Esophagus squamous epithelium (tissue), 5 donors: Measurements from ENCODE around the gene DYNC1LI2. TPM values are rescaled to one million over a fixed set of nuclear protein-coding genes. Genes with fewer than 3 reads are reported as not detected.

Experiments used
- DNase-seq: peaks from one replicate; lab custom pipeline; 2025; lab: John Stamatoyannopoulos, UW
- H3K27ac ChIP-seq, 4 donors: fragments of 200-600 bp; sonication (generic); one replicate each; pipeline ENCODE4 v1.5.1; 2016 to 2019; ENCODE audit warnings: mild to moderate bottlenecking in 1 of 4
- H3K27me3 ChIP-seq, 4 donors: fragments of 200-600 bp; sonication (generic); 1 replicate in 3 of 4; 2 replicates in 1 of 4; pipeline versions ENCODE4 v1.5.1 to v1.6.0; 2017 to 2021; ENCODE audit warnings: antibody characterized with exemption in 1 of 4
- H3K36me3 ChIP-seq, 3 donors: fragments of 200-600 bp; sonication (generic); one replicate each; pipeline ENCODE4 v1.5.1; 2016 to 2019
- H3K4me1 ChIP-seq, 3 donors: fragments of 200-600 bp; sonication (generic); one replicate each; pipeline ENCODE4 v1.5.1; 2017 to 2019
- H3K4me3 ChIP-seq, 4 donors: fragments of 200-600 bp; sonication (generic); 1 replicate in 3 of 4; 2 replicates in 1 of 4; pipeline ENCODE4 v1.5.1; 2016 to 2019; ENCODE audit warnings: mild to moderate bottlenecking in 2 of 4, moderate library complexity in 1 of 4
- H3K9me3 ChIP-seq, 3 donors: fragments of 200-600 bp; sonication (generic); one replicate each; pipeline ENCODE4 v1.5.1; 2016 to 2019
- POLR2A ChIP-seq, 4 donors: fragments of 450-650 bp; IDR thresholded peaks; one replicate each; pipeline ENCODE4 v1.6.1; 2017; ENCODE audit warnings: antibody characterized with exemption in 4 of 4, mild to moderate bottlenecking in 4 of 4, moderate library complexity in 3 of 4
- WGBS, 2 donors: methylation state at CpG; one replicate each; pipeline ENCODE4 v1.1.5; 2018; 5-methylcytosine and 5-hydroxymethylcytosine counted together
- intact Hi-C: fragments of 100-400 bp; cut with DNase I; formaldehyde crosslinking; loops from one replicate; pipeline ENCODE4 v1.15.0; 2022
- total RNA-seq, 4 donors: library from RNA; depleted of rRNA; stranded (reverse); fragments of >200 nt; gene quantifications; one replicate each; pipeline ENCODE4 v1.1.0, GENCODE V29; 2016
- TF ChIP-seq, protein P1 (sequence below), 6 experiments: fragments of 450-650 bp in 4 of 6; fragments of 200-600 bp in 2 of 6; sonication (generic) in 2 of 6; IDR thresholded peaks; one replicate each; pipeline ENCODE4 v1.5.1; 2016 to 2019; ENCODE audit warnings: antibody characterized with exemption in 6 of 6, mild to moderate bottlenecking in 4 of 6, moderate library complexity in 4 of 6
- donor health status: DM: yes; HTN: yes; CAD: no.

The DYNC1LI2 gene
- total RNA-seq, 4 donors from 2014 or later: 66.4 to 140 (median 86.2) TPM

DNA sequence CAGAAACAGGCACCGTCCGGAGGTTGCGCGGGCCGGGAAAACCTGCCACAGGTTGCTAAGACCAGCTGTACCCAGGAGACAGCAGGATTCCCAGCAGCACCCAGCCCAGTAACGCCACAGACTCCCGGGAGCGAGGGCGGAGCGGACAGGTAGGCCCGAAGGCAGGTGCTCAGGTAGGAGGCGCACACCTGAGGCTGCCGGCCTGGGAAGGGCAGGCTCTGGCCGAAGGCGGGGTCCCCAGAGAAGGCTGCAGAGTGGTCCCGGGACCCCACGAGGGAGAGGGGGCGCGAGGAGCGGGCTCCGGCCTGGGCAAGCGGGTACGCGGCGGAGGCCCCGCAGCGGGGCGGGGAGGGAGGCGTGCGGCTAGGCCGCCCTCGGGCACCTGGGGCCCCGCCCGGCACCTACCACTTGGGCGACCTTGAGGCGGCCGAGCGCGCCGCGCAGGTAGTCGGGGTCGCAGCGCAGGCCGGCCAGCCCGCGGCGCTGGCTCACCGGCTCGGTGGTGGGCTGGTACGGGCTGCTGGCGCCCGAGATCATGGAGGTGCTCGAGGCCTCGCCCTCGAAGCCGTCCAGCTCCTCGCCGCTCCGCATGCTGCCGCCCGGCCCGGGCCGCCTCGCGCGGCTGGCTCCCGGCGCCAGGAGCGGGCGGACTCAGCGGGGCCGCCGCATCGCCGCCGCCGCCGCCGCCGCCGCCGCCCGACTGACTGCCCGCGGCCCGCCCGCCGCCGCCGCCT, 55.3 kb downstream of the DYNC1LI2 start:
- no peak for DNase-seq

DNA sequence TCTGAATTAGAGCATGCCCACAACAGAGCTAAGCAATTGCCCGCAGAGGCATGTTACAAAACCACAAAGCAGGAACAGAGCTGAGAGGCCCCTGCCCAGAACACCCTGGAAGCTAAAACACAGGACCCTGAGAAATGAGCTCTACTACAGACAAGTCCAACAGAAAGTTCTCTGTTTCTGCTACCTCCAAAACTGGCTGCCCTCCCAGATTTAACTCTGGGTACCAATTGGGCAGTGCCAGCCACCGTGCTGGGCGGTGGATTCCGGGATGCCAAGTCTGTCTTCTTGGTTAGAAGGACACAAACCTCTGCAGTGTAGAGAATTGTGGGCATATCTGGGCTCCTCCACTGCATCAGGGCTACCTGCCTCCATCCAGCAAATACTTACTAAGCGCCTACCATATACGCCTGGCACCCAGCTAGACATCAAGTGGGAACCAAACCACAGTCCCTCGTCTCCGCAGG, 55.9 kb downstream of the DYNC1LI2 start:
- intact Hi-C loops: no loop called here
- no peak for TF ChIP-seq POLR2A (IDR thresholded peaks at IDR 0.05)
- TF ChIP-seq, protein P1, sequence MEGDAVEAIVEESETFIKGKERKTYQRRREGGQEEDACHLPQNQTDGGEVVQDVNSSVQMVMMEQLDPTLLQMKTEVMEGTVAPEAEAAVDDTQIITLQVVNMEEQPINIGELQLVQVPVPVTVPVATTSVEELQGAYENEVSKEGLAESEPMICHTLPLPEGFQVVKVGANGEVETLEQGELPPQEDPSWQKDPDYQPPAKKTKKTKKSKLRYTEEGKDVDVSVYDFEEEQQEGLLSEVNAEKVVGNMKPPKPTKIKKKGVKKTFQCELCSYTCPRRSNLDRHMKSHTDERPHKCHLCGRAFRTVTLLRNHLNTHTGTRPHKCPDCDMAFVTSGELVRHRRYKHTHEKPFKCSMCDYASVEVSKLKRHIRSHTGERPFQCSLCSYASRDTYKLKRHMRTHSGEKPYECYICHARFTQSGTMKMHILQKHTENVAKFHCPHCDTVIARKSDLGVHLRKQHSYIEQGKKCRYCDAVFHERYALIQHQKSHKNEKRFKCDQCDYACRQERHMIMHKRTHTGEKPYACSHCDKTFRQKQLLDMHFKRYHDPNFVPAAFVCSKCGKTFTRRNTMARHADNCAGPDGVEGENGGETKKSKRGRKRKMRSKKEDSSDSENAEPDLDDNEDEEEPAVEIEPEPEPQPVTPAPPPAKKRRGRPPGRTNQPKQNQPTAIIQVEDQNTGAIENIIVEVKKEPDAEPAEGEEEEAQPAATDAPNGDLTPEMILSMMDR (IDR thresholded peaks at IDR 0.05): no peak
- H3K9me3 ChIP-seq: no peaks in the 10 kb centered on the region
- H3K27me3 ChIP-seq: no peaks in the 10 kb centered on the region
- H3K27ac ChIP-seq: peak overlapping the region; percentile 75 to 94 (median 90)
- H3K4me1 ChIP-seq: peaks cover 12 to 63% (median 15%) of the 10 kb centered on the region in 3 donors
- WGBS, 2 donors: 56 to 62% methylated on average over 4 to 8 of the region's 8 CpGs
- peak overlapping the region; percentile 62 to 92 (median 87) for H3K4me3 ChIP-seq
- no peaks in the 10 kb centered on the region for H3K36me3 ChIP-seq
- DNase-seq: no peak

More for the DNA sequence above, 55.3 kb downstream of the DYNC1LI2 start:
- Histone ChIP-seq H3K27ac (peak overlapping the region; percentile 75 to 94 (median 90)), H3K27me3 (no peaks in the 10 kb centered on the region), H3K9me3 (no peaks in the 10 kb centered on the region), H3K4me1 (peaks cover 12 to 57% (median 15%) of the 10 kb centered on the region in 3 donors), H3K36me3 (no peaks in the 10 kb centered on the region), H3K4me3 (peak overlapping the region; percentile 62 to 92 (median 87))
- intact Hi-C loops: no loop called here
- no peak for TF ChIP-seq POLR2A (IDR thresholded peaks at IDR 0.05)
- TF ChIP-seq, protein P1 (IDR thresholded peaks at IDR 0.05): no peak
- WGBS, 2 donors: 5% methylated on average over 19 of the region's 91 CpGs; no CpG with 5 or more reads in 1 of the 2 donors

DNA sequence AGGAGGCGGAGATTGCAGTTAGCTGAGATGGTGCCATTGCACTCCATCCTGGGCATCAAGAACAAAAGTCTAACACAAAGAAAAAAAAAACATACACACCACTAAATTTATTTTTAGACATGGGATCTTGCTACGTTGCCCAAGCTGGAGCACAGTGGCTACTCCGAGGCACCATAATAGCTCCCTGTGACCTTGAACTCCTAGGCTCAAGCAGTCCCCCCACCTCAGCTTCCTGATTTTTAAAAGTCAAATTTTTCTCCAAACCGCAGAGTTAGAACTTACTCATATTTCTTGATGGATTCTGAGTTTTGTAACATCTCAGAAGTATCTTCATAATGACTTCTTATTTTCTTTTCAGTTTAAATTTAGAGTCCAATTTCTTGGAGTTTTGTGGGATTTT, 58.3 kb downstream of the DYNC1LI2 start:
- no peak overlapping the region for H3K27ac ChIP-seq

DNA sequence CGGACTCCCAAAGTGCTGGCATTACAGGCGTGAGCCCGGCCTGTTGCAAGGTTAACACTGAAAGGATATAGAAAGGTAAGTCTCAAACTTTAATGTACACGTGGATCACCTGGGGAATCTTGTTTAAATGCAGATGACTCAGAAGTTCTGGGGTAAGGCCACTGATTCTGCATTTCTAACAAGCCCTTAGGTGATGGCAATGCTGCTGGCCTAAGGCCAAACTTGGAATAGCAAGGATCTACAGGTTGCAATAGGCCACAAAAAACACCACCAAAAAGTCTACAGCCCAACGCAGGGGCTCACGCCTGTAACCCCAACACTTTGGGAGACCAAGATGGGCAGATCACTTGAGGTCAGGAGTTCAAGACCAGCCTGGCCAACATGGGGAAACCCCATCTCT, 59.1 kb downstream of the DYNC1LI2 start:
- Histone ChIP-seq H3K27me3 (no peaks in the 10 kb centered on the region), H3K27ac (no peak overlapping the region), H3K4me3 (no peak overlapping the region), H3K9me3 (no peaks in the 10 kb centered on the region), H3K36me3 (no peaks in the 10 kb centered on the region), H3K4me1 (peaks cover 12 to 60% (median 14%) of the 10 kb centered on the region in 3 donors)
- intact Hi-C loops: no loop called here
- 35 to 68% methylated on average over 6 of the region's 6 CpGs for WGBS, 2 donors
- TF ChIP-seq, protein P1 (IDR thresholded peaks at IDR 0.05): no peak
- no peak for TF ChIP-seq POLR2A (IDR thresholded peaks at IDR 0.05)
- DNase-seq: no peak

More for the DNA sequence above, 58.3 kb downstream of the DYNC1LI2 start:
- 90 to 91% methylated on average over 4 of the region's 4 CpGs for WGBS, 2 donors
- no peak for TF ChIP-seq POLR2A (IDR thresholded peaks at IDR 0.05)
- TF ChIP-seq, protein P1 (IDR thresholded peaks at IDR 0.05): no peak
- H3K4me3 ChIP-seq: no peak overlapping the region
- H3K9me3 ChIP-seq: no peaks in the 10 kb centered on the region
- DNase-seq: no peak
- H3K27me3 ChIP-seq: no peaks in the 10 kb centered on the region
- intact Hi-C loops: no loop called here
- peaks cover 12 to 64% (median 15%) of the 10 kb centered on the region in 3 donors for H3K4me1 ChIP-seq
- H3K36me3 ChIP-seq: no peaks in the 10 kb centered on the region

DNA sequence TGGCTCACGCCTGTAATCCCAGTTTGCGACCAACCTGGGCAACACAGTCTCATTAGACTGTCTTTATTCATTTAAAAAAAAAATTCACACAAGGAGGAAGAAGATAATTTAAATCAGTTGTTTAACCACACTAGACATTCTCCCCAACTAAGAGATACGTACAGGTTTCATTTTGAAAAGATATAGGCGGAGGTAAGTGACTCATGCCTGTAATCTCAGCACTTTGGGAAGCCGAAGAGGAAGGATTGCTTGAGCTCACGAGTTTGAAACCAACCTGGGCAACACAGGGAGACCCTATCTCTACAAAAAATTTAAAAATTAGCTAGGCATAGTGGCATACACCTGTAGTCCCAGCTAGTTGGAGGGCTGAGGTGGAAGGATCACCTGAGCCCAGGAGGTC, 60.2 kb downstream of the DYNC1LI2 start:
- no peak for DNase-seq
- H3K27me3 ChIP-seq: no peaks in the 10 kb centered on the region
- peaks cover 12 to 55% (median 12%) of the 10 kb centered on the region in 3 donors for H3K4me1 ChIP-seq
- no peak overlapping the region for H3K4me3 ChIP-seq
- intact Hi-C loops: no loop called here
- H3K27ac ChIP-seq: no peak overlapping the region
- no peaks in the 10 kb centered on the region for H3K9me3 ChIP-seq
- H3K36me3 ChIP-seq: no peaks in the 10 kb centered on the region
- 58 to 65% methylated on average over 6 of the region's 6 CpGs for WGBS, 2 donors
- TF ChIP-seq, protein P1 (IDR thresholded peaks at IDR 0.05): no peak
- TF ChIP-seq POLR2A (IDR thresholded peaks at IDR 0.05): no peak
